ENCODE measurements around the gene CDC40. TPM values are rescaled to one million over a fixed set of nuclear protein-coding genes. Genes with fewer than 3 reads are reported as not detected.

CDC40 gene
- total RNA-seq, 1 donor from 2014 or later: 10.0 TPM

DNA sequence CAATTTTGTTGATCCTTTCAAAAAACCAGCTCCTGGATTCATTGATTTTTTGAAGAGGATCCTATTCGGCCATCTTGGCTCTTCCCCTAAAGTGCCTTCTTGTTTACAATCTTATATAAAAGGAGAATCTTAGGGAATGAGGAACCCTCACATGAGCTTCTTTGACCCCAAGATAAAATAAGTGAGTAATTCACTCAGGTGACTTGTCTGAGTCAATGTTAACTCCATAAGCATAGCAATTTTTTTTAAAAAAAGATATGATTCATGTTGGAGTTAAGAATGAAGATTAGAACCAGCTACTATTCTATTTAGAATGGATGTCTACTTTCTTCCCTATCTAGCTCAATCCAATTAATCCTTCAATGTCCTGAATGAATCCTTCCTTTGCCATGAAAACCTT, 21.7 kb upstream of the CDC40 start:
- H3K27ac ChIP-seq: no peak overlapping the region
- H3K36me3 ChIP-seq: no peaks in the 10 kb centered on the region
- DNase-seq (ENCODE audit: low spot score in 2 of 2): no peak
- H3K4me3 ChIP-seq: no peak overlapping the region
- no peaks in the 10 kb centered on the region for H3K4me1 ChIP-seq
- no peaks in the 10 kb centered on the region for H3K27me3 ChIP-seq
- TF ChIP-seq, protein P1, sequence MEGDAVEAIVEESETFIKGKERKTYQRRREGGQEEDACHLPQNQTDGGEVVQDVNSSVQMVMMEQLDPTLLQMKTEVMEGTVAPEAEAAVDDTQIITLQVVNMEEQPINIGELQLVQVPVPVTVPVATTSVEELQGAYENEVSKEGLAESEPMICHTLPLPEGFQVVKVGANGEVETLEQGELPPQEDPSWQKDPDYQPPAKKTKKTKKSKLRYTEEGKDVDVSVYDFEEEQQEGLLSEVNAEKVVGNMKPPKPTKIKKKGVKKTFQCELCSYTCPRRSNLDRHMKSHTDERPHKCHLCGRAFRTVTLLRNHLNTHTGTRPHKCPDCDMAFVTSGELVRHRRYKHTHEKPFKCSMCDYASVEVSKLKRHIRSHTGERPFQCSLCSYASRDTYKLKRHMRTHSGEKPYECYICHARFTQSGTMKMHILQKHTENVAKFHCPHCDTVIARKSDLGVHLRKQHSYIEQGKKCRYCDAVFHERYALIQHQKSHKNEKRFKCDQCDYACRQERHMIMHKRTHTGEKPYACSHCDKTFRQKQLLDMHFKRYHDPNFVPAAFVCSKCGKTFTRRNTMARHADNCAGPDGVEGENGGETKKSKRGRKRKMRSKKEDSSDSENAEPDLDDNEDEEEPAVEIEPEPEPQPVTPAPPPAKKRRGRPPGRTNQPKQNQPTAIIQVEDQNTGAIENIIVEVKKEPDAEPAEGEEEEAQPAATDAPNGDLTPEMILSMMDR (IDR thresholded peaks at IDR 0.05): no peak
- intact Hi-C loops (cut with DNase I): no loop called here
- H3K9me3 ChIP-seq: no peaks in the 10 kb centered on the region

- no peak for DNase-seq (ENCODE audit: low spot score in 2 of 2)
- TF ChIP-seq, protein P1 (IDR thresholded peaks at IDR 0.05): no peak
- Histone ChIP-seq H3K4me1 (no peaks in the 10 kb centered on the region), H3K4me3 (no peak overlapping the region), H3K27me3 (no peaks in the 10 kb centered on the region), H3K27ac (no peak overlapping the region), H3K9me3 (no peaks in the 10 kb centered on the region), H3K36me3 (no peaks in the 10 kb centered on the region)
- intact Hi-C loops (cut with DNase I): loop anchor here (10.0 kb wide), 1 partner anchor 645 kb away; the partner anchor contains the start of gene CDK19
Measured at GRCh38 chr6:110170081-110170480, 10.1 kb upstream of the CDC40 start.

GRCh38 chr6:110173506-110174132, 6.6 kb upstream of the CDC40 start:
- no peaks in the 10 kb centered on the region for H3K9me3 ChIP-seq
- DNase-seq (ENCODE audit: low spot score in 2 of 2): no peak
- intact Hi-C loops (cut with DNase I): loop anchor here (10.0 kb wide), 1 partner anchor 641 kb away; the partner anchor contains the start of gene CDK19

DNA sequence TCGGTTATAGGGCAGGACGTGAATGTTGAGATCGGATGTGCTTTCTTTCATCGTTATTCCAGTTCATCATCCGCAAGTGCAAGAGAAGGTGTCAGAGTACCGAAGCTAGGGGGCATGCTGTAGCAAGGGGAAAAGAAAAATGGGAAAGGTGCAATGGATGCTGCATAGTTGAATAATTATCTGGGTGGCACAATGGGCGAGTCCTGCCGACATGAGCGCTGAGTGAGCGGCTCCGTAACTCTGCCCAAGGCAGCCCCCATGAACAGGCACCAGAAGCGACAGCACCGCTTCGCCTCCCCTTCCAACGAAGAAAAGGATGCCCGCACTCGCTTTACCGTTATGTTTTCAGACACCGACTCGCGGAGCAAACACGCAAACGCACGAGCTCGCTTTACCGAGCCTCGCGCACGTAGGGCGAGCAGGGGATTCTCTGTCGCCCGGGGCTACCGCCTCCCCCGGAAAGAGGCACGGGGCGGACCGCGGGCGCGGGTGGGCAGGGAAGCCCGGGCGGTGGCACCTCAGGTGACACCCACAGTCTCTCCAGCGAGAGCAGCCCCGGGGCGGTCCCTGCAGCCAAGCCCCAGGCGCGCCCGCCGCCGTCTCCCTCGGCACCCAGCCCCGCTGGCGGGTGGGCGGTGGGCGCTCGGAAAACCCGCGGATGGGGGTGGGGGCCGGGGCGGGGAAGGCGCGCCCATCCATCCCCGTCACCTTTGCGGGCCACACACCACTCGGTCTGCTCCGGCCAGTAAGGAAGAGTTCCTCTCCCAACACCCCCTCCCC, 1.4 kb upstream of the CDC40 start:
- TF ChIP-seq, protein P1 (IDR thresholded peaks at IDR 0.05): peak; percentile 52 to 75 (median 60)
- no peaks in the 10 kb centered on the region for H3K36me3 ChIP-seq
- H3K4me1 ChIP-seq: peaks cover 3 to 22% of the 10 kb centered on the region in 2 donors
- intact Hi-C loops (cut with DNase I): loop anchor here (1.0 to 10.0 kb wide), 2 partner anchors 212 to 636 kb away; partner anchors contain the start of gene CDK19
- no peaks in the 10 kb centered on the region for H3K9me3 ChIP-seq
- H3K27ac ChIP-seq: peak overlapping the region; percentile 81 to 83
- H3K4me3 ChIP-seq: peak overlapping the region; percentile 85 to 86
- DNase-seq (ENCODE audit: low spot score in 2 of 2): peak in 1 of 2 donors; percentile 68
- no peaks in the 10 kb centered on the region for H3K27me3 ChIP-seq

More at GRCh38 chr6:110173506-110174132, 6.6 kb upstream of the CDC40 start:
- Histone ChIP-seq H3K27ac (no peak overlapping the region), H3K36me3 (no peaks in the 10 kb centered on the region), H3K4me3 (no peak overlapping the region), H3K27me3 (no peaks in the 10 kb centered on the region), H3K4me1 (peaks cover 0 to 4% of the 10 kb centered on the region in 2 donors)
- TF ChIP-seq, protein P1 (IDR thresholded peaks at IDR 0.05): no peak

- DNase-seq (ENCODE audit: low spot score in 2 of 2): peak; percentile 84 to 98
- H3K36me3 ChIP-seq: no peaks in the 10 kb centered on the region
- H3K27me3 ChIP-seq: no peaks in the 10 kb centered on the region
- no peaks in the 10 kb centered on the region for H3K9me3 ChIP-seq
- H3K4me1 ChIP-seq: peaks cover 3 to 22% of the 10 kb centered on the region in 2 donors
- intact Hi-C loops (cut with DNase I): loop anchor here (1.0 to 10.0 kb wide), 5 partner anchors 82 to 698 kb away; partner anchors contain the start of genes AK9, CDK19 and FIG4
- peak within 1 kb of the TSS; percentile 81 to 83 for H3K27ac ChIP-seq
- TF ChIP-seq, protein P1 (IDR thresholded peaks at IDR 0.05): peak in 1 of 3 experiments; percentile 13
- peak within 1 kb of the TSS; percentile 85 to 86 for H3K4me3 ChIP-seq
Measured at GRCh38 chr6:110179406-110180227, 610 bp upstream of the CDC40 start, which contains the start of gene WASF1. Gene WASF1 (minus strand): TSS chr6:110179670. CDS start chr6:110127601, 52,069 bp downstream.

All from ascending aorta (tissue), 2 donors.